GM21360 (cell line): ENCODE results near the gene PRKCA.

Source experiments
- ATAC-seq: cut with Tn5 transposase; IDR thresholded peaks from one replicate; pipeline ENCODE4 v1.9.1; 2021; ENCODE audit warnings: mild to moderate bottlenecking, moderate library complexity; ENCODE audit not compliant: unreplicated experiment

The PRKCA gene

DNA sequence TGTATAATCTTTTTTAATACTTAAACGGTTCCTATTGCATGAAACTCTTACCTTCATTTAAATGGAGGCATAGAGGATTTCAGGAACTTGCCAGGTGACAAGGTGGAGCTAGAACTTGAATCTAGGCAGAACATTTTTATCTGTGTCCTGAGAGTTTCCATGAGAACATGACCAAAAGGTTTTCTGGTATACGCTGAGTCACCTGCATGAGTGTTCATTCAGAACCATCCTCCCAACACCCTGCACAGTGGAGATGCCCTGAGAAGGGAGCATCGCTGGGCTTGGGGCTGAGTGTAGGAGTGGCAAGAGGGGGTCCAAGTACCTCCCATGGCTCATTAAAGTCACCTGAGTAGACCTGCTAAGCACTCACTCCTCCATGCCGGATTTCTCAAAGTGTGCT lies 362.8 kb downstream of the PRKCA start:
- ATAC-seq = no peak

DNA sequence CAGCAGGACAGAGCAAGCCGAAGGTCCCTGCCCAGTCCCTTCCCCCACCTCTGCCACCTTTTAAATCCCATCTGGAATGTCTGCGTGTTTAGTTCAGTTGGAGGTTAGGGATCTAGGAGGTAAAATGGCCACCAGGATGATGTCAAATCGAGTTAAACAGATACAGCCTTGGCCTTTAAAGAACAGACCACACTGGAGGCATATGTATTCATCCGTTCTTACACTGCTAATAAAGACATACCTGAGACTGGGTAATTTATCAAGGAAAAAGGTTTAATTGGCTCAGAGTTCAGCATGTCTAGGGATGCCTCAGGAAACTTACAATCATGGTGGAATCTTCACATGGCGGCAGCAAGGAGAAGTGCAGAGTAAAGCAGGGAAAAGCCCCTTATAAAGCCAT lies 364.7 kb downstream of the PRKCA start:
- no peak for ATAC-seq

DNA sequence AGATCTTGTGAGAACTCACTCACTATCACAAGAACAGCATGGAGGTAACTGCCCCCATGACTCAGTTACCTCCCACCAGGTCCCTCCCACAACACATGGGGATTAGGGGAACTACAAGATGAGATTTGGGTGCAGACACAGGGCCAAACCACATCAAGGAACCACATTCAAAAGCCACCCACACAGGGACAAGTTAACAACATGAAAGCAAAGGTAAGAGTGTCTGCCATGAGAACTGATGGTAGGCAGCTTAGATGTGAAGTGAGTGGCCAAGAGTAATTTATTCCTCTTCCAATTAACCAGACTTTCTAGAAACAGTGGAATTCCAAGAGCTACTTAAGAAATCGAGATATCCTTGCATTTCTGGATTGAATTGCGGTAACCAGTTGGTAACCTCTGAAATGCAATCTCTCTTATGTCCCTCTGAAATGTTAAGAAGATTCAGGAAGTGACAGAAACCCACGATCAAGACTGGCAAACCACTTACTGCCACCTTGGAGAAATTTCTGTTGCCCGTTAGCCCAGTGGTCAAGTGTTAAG lies 365.1 kb downstream of the PRKCA start:
- no peak for ATAC-seq

DNA sequence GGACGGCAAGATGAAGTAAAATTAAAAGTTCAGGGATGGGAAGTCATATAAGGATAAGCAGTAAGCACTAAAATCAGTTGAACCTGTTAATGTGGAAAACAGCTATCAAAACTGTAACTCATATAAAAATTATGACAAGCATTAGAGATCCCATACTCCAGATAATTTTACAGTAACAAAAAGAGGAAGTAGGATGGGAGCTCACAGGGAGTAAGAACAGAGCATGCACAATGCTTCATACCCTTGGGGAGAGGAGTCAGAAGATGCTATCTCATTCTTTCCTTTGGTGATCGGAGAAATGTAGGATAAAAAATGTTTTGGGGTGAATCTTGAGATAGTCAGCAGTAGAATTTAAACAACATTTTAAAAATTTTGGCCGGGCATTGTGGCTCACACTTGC lies 367.8 kb downstream of the PRKCA start:
- no peak for ATAC-seq

DNA sequence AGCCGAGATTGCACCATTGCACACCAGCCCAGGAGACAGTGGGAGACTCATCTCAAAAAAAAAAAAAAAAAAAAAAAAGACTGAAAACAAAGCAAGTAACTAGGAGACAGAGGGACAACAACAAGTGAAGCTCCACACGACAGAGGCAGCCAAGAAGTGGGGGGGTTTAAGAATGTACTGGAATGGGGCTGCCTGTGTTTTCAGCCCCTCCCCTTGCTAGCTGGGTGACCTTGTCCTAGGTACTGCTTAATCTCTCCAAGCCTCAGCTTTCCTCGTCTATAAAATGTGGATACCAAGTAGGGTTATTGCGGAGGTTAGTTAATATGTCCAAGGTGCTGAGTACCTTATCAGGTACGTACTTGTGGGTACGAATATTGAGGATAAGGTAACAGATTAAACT lies 368.7 kb downstream of the PRKCA start:
- ATAC-seq = no peak

DNA sequence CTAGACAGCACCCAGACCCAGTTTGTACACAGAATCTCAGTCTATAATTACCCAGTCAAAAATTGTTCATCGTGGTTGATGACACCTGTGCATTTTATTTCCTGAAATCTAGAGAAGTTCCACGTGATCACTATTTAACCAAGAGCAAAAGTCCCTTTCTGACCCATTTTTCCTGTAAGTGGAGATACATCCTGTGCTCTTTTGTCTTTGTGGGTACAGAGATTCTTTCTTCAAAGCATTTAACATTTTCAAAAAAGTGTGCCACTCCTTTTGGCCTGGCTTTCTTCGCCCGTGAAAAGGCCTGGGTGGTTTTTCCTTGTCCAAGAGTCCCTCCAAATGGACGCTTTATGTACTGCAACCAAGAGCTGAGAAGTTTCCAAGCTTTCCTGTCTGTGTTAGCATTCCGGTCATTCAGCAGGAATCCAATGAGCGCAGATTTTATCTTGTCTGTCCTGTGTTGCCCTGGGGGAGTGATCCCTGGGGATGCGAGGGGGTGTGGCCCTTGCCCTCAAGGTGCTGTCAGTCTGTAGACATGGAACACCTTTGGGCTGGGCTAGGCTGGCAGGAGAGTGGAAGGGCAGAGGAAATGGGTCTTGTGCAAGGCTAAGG lies 371.4 kb downstream of the PRKCA start:
- no peak for ATAC-seq

DNA sequence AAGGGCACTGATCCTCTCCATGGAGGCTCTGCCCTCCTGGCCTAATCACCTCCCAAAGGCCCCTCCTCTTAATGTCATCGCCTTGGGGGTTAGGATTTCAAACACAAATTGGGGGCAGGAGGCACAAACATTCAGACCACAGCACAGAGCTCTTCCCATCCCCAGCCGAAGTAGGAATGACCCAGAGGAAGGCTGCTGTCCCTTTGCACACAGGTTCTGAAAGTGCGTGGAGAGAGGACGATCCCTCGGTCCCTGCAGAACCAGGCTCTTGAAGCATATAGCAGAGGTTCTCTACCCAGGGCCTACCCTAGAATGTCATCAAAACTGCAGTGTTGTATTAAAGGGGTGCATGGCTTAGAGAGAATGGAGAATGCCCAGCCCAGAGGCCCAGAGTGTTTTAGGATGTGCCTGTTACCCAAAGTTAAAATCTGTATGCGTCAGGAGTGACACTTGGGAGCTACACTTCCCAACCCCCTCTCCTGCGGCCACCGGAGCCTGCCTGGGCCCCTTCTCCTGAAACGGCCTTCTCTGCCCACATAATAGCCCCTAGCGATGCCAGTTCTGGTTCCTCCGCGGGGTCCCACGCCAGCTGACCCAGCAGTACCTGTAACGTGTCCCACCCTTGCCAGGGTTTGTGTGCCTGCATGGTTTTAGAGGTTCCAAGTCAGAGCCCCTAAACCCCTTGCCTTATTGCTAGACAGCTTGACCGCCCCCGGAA lies 373.0 kb downstream of the PRKCA start:
- no peak for ATAC-seq

DNA sequence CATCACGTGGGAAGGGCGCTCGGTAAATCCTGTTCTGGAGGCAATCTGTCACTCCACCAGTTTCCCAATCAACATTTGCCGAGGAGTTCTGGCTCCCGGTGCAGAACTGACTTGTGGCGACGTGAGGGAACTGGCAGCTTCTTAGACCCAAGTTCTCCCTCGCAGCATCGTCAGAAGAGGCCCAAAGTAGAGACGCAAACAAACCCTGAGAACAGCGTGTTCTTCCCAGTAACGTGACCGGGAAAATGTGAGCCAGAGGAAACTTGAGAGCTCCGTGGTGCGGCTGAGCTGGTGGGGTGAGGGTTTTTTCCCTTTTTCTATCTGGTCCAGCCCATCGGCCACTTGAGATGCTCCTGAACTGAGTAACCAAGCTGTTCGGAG lies 373.6 kb downstream of the PRKCA start:
- ATAC-seq = no peak

DNA sequence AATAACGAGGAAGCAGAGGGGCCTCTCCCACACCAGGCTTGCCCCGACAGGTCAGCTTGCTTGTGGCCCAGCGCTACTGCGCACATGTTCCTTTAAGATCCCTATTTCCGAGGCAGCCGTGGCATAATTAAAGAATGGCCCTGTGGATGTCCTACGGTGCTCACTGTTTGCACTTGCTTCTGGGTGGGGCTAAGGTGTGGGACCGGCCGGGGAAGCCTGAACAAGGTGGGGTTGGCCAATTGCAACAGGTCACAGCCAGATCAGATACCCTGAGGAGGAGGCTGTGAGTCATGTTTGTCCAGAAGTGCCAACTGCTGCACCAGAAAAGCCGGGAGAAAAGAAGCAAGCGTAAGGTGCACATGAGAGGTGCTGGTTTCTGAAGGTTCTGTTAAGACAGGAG lies 374.0 kb downstream of the PRKCA start:
- no peak for ATAC-seq

DNA sequence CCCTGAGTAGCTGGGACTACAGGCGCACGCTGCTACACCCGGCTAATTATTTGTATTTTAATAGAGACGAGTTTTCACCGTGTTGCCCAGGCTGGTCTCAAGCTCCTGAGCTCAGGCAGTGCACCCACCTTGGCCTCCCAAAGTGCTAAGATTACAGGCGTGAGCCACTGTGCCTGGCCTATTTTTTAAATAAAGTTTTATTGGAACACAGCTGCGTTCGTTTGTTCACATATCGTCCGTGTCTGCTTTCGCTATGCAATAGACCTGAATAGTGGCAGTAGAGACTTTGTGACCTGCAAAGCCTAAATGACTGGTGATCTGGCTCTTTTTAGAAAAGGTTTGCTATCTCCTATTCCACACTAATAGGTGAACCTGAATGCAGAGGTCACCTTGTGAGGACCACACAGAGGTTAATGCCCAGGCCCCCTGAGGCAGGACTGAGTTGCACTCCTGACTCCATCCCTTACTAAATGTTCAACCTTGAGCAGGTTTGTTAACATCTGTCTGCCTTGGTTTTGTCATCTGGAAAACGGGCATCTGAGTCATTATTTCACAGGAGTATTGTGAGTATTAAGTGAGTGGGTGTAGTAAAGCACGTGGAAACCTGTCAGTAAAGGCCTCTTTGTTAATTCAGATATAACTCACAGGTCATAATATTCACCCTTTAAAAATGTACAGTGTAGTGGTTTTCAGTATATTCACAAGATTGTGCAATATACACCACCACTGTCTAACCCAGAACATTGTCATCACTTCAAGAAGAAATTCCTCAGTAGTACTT lies 375.0 kb downstream of the PRKCA start:
- no peak for ATAC-seq

DNA sequence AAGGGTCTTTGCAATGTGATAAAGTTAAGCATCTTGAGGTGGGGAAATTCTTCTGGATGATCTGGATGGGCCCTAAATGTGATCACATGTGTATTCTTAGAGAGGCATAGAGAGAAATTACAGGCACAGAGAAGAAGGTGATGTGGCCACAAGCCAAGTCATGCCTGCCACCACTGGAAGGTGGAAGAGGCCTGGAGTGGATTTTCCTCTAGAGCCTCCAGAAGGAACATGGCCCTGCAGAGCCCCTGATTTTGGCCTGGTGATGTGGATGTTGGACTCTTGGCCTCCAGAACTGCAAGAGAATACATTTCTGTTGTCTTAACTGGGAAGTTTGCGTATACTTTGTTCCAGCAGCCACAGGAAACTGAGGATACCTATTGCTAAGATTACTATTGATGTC lies 375.6 kb downstream of the PRKCA start:
- no peak for ATAC-seq

DNA sequence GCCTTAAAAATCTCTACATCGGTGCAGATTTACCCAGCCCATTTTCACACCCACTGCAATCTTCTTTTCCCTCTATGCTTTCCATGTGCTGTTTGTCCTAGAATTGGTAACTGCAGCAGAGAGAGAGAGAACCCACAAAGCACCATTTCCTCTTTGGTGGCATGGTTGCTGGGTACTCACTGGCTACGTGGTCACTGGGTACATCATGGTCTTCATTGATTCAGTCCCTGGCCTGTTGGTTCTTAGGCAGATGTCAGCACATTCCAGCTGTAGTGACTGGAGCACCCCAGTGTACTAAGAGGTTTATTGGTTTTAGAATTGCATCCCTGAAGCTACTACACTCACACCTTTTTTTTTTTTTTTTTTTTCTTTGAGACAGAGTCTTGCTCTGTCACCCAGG lies 376.4 kb downstream of the PRKCA start:
- ATAC-seq = no peak

DNA sequence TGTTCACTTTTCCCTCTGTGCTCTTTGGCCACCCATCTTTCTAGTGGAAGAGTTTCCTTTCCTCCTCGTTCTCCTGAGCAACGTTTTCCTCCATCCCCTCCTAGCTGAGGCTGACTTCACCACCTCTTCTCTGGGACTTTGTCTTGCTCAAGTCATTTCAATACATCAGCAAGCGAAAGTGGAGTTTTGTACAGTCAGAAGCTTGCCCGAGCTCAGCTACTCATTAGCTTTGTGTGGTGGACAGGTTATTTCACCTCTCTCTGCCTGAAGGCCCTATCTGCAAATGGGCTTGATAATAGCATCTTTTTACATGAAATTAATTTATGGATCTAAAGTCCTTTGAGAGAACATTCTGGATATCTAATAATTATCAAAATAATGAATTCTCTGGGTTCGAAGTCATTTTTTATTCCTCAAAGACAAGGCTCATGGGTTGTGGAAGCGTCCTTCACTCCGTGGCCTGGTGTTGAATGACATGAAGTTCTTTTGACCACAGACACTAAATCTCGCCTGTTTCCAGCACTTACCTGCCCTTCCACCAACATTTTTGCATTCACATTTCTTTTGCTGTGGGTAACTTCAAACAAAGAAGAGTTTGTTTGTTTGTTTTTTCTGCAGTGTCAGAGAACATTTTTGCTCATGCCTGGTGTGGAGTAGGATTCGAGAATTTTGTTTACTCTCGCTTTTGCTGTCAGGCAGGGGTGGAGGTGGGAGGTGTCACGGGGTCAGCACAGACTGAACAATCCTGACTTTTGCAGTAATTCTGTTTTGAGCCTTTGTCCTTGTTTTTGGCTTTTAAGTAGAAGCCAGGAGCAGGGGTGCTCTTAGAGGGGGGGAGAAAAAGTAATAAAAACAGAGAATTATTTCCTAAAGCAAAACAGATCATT lies 377.5 kb downstream of the PRKCA start:
- ATAC-seq = no peak

DNA sequence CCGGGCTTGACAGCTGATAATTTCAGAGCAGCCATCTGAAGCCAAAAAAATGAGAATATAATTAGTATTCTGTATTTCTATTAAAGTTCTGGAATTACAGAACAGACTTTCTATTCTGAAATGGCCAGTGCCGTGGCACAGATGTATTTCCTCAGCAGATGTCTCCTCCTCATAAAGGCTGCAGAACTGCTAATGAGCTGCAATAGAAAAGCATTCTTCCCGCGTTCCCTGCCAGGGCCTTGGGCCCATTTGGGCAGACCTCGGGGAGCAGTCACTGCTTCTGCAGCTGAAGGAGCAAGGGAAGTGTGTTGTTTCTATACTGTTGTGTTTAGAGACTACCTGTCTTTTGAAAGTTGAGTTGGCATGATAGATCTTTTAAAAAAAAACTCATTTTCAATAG lies 379.9 kb downstream of the PRKCA start:
- no peak for ATAC-seq

DNA sequence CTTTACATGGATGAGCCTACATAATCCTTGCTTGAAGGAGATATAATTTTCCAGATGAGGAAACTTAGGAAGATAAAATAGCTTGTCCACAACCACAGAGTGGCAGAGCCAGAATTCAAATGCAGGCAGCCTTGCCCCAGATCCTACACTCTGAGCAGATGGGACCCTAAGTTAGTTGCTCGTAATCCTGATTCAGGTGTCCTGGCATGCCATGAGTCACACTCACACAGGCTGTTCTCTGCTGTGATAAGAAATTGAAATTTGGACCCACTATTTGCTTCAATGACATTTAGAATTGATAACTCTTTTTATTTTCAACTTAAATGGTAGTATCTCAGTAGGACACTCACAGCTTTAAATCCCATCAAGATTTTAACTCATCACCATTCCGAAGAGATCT lies 381.8 kb downstream of the PRKCA start:
- ATAC-seq = no peak

DNA sequence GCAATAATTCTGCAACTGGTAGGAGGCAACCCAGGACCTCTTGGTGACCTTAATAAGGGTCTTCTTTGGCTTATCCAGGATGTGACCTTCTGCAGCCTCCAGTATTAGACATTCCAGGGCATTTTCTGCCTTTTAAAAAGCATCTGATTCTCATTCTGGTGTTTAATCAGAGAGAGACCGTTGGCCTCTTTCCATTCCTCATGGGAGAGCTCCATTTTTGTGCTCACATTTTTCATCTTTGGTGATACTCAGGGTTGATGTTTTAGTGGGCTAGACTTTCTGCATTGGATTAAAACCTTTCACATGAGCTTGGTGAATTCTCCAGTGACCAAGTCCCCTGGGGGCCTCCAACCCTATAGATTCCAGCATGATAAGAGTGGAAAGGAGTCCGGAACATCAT lies 382.3 kb downstream of the PRKCA start:
- no peak for ATAC-seq

DNA sequence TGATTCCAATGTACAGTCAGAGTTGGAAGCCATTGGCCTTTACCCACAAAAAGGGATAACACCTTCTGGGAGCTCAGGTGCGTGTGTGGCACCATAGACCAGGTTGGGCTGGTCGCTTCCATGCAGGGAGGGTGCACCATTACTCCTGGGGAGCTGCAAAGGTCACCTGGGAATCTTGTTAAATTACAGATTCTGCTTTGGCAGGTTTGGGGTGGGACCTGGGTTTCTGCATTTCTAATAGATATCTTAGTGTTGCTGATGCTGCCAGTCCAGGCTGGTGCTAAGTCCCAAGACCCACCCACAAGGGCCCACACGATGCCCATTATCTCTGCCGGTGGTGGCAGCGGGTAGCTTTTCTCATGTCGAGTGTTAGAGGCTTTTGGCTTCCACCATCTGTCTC lies 384.2 kb downstream of the PRKCA start:
- no peak for ATAC-seq

DNA sequence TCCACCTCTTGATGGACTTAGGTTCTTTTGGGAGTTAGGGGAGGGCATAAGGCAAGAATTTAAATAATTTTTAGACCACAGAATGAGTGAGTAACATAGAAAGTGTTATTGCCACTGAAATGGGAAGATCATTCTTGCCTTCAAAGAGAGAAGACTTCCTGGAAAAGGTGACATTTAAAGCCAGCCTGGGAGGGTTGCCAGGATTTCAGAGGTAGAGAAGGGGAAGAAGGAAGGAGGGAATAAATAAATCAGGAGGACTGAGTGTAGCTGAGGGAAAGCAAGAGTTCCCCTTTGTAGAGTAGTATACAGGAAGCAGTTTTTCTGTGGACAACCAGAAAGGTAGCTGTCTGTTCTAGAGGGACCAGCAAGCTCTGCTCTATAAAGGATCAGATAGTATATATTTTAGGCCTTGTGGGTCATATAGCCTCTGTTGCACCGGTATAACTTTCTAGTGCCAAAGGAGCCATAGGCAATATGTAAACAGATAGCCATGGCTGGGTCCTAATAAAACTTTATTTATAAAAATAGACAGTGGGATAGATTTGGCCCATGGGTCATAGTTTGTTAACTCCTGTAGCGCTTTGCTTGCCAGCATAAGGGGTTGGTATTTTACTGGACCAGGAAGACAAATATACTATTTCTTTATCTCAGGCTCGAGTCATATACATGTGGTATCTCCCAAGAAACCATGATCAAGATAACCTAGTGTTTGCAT lies 385.3 kb downstream of the PRKCA start:
- no peak for ATAC-seq

DNA sequence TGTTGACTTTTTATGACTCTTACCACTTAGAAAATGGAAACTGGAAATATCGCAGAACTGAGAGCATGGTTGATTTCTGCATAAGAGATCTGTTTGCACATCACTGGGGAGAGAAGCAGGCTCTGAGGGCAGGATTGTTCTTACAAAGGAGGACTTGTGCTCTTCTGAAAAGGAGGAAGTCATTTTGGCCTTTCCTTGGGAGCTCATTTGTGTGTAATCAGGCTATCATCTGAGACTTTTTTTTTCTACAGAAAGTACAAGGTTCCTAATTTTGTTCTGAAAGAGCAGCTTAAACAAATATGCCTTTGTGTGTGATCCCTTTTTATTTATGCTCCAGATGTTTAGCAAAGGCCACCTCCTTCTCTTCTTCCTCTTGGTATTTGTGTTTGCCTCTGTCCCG lies 386.8 kb downstream of the PRKCA start:
- ATAC-seq = no peak

DNA sequence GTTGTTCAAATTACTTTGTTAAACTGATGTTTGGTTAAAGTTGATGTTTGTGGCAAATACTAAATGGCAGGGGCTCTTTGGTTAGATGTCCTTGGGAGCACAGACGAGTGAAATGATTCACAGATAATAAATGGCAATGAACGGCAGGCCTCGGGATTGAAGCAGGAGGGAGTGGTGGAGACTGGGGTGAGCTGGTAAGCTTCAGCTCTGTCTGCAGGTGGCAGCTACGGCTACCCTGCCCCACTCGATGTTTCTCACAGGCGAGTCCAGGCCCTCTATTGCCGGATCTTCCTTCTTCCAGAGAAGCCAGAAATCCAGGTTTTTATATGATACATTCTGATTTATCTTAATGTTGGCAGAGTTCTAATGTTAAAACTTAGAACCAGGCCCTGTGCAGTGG lies 387.8 kb downstream of the PRKCA start:
- ATAC-seq = no peak
